Right lobe of liver (tissue), 6 donors: ENCODE results near the gene SGTA. TPM values are rescaled to one million over a fixed set of nuclear protein-coding genes. Genes with fewer than 3 reads are reported as not detected.

ENCODE experiments used
- ATAC-seq, 4 donors: fragments of 200-7000 bp; cut with Tn5 transposase; one replicate each; pipeline ENCODE4 v1.9.1; 2020; ENCODE audit warnings: mild to moderate bottlenecking in 4 of 4, moderate library complexity in 4 of 4
- DNase-seq, 3 donors: peaks; one replicate each; pipeline ENCODE4 v3.0.0-alpha.2; 2020
- H3K27ac ChIP-seq, 3 donors: fragments of 200-600 bp; one replicate each; pipeline ENCODE4 v1.8.0; 2022
- H3K27me3 ChIP-seq, 2 donors: fragments of 200-600 bp; one replicate each; pipeline ENCODE4 v1.8.0; 2022
- H3K36me3 ChIP-seq, 4 donors: fragments of 200-600 bp; sonication (generic) in 1 of 4; one replicate each; pipeline versions ENCODE4 v1.5.1 to v1.8.0; 2017 to 2022; ENCODE audit warnings: control low read depth in 1 of 4
- H3K4me1 ChIP-seq, 4 donors: fragments of 200-600 bp; sonication (generic) in 1 of 4; one replicate each; pipeline versions ENCODE4 v1.5.1 to v1.8.0; 2017 to 2022; ENCODE audit warnings: control low read depth in 1 of 4
- H3K4me3 ChIP-seq, 3 donors: fragments of 200-600 bp; one replicate each; pipeline ENCODE4 v1.8.0; 2022
- H3K9me3 ChIP-seq, 4 donors: fragments of 200-600 bp; sonication (generic) in 1 of 4; one replicate each; pipeline versions ENCODE4 v1.5.1 to v1.8.0; 2017 to 2022; ENCODE audit warnings: control low read depth in 1 of 4
- CTCF ChIP-seq, 4 donors: fragments of 200-600 bp in 3 of 4; fragments of 450-650 bp in 1 of 4; IDR thresholded peaks; one replicate each; pipeline versions ENCODE4 v1.5.1 to v1.8.0; 2016 to 2022; ENCODE audit warnings: antibody characterized with exemption in 4 of 4, mild to moderate bottlenecking in 2 of 4
- POLR2A ChIP-seq: fragments of 450-650 bp; IDR thresholded peaks from one replicate; pipeline ENCODE4 v1.6.1; 2017; ENCODE audit warnings: antibody characterized with exemption, mild to moderate bottlenecking
- WGBS: methylation state at CpG from one replicate; pipeline ENCODE4 v1.1.6; 2018; ENCODE audit warnings: low coverage, low lambda C conversion rate; ENCODE audit not compliant: insufficient coverage; ENCODE audit errors: missing lambda C conversion rate; 5-methylcytosine and 5-hydroxymethylcytosine counted together
- intact Hi-C, 2 donors: fragments of 100-400 bp; cut with DNase I; formaldehyde crosslinking; loops; one replicate each; pipeline versions ENCODE4 v1.11.2 to v1.14.1; 2022
- total RNA-seq, 6 experiments: library from RNA; depleted of rRNA in 2 of 6; stranded (reverse); fragments of >200 nt in 2 of 6; fragmentation: NEBNext Ultra II Directional in 3 of 6; extraction: Animal tissue kit (Norgen Biotek cat#: 25700) in 3 of 6; gene quantifications; one replicate each; pipeline versions ENCODE4 v1.1.0 to v1.2.4, GENCODE V29; 2016 to 2023
- donor health status: DM: no; HTN: yes; CAD: no.
- donor health status: DM: no; HTN: no; CAD: no.
- donor health status: DM: no; HTN: no; CAD: no.
- donor health status: DM: no; HTN: yes; CAD: no.
- donor health status: DM: no; HTN: yes; CAD: no.

The SGTA gene
- total RNA-seq, 6 experiments from 2014 or later, result 21.5 to 41.7 (median 23.7) TPM

- intact Hi-C loops, result no loop called here
- no peak for ATAC-seq
- H3K9me3 ChIP-seq, result no peaks in the 10 kb centered on the region
- H3K36me3 ChIP-seq, result peaks cover 0 to 18% (median 1%) of the 10 kb centered on the region in 4 donors
- WGBS, result 80% methylated on average over 1 of the region's 56 CpGs
- H3K4me1 ChIP-seq, result peaks cover 0 to 8% (median 3%) of the 10 kb centered on the region in 4 donors
- no peaks in the 10 kb centered on the region for H3K27me3 ChIP-seq
- TF ChIP-seq POLR2A (no peak), CTCF (IDR thresholded peaks at IDR 0.05) (no peak)
- no peak for DNase-seq
- no peak overlapping the region for H3K27ac ChIP-seq
- no peak overlapping the region for H3K4me3 ChIP-seq
Observed at GRCh38 chr19:2807379-2808128, 24.5 kb upstream of the SGTA start.

DNA sequence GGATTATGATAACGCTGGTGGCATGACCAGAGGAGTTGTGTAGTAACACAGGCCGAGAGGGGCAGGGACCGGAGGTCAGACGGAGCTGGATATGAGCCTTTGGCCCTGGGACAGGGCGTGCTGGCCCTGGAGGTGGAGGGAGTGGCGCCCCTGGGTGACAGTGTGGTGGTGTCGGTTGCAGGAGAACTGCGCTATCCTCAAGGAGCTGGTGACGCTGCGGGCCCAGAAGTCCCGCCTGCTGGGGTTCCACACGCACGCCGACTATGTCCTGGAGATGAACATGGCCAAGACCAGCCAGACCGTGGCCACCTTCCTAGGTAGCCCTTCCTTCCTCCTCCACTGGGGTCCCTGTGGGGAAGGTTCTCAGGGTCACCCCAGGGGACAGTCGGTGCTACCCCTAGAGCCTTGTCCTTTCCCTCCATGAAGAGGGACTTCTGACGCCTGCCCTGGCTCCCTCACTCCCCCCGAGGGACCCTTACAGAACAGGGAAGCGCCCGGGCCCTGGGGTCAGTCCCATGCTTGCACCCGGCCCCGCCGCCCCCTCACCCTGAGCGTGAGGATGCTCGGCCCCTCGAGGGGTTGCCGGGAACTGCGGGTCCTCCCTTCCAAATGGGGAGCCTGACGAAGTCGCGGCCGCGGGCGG is 23.8 kb upstream of the SGTA start:
- TF ChIP-seq POLR2A, result no peak
- no peak for TF ChIP-seq CTCF (IDR thresholded peaks at IDR 0.05)
- Histone ChIP-seq H3K27me3 (no peaks in the 10 kb centered on the region), H3K9me3 (no peaks in the 10 kb centered on the region), H3K4me3 (no peak overlapping the region), H3K27ac (no peak overlapping the region), H3K36me3 (peaks cover 0 to 18% (median 1%) of the 10 kb centered on the region in 4 donors), H3K4me1 (peaks cover 0 to 8% (median 3%) of the 10 kb centered on the region in 4 donors)
- ATAC-seq (no peak), DNase-seq (no peak)
- WGBS, result 40% methylated on average over 1 of the region's 34 CpGs
- intact Hi-C loops, result no loop called here

DNA sequence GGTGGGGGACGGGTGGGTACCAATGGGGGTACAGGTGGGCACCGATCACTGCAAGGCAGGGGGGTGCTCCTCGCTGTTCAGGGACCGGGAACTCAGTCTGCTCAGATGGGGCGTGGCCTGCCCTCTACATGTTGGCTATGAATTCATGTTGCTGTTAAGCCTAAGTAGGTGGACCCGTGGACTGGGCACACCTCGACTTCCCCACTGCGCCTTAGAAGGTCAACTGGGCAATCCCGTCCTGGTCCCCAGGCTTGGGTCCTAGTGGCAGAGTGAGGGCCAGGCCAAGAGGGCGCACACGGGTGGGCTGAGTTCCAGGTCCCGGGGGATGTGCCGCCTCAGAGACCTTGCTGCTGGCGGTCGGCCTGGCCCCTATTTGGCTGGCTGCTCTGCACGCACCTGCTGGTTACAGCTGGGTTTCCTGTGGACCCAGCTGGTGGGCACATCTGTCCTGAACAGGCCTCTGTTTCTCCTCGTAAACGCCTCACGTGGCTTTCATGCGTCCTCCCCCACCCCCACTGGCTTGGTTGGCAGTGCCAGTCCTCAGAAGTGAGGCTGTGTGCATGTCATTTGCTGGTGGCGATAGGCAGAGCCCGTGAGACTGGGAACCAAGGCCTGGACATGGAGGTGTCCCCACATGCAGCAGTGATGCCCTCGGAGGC is 23.0 kb upstream of the SGTA start:
- Histone ChIP-seq H3K4me1 (peaks cover 0 to 8% (median 3%) of the 10 kb centered on the region in 4 donors), H3K36me3 (peaks cover 0 to 19% (median 1%) of the 10 kb centered on the region in 4 donors), H3K27me3 (no peaks in the 10 kb centered on the region), H3K9me3 (no peaks in the 10 kb centered on the region), H3K27ac (no peak overlapping the region), H3K4me3 (no peak overlapping the region)
- 40% methylated on average over 1 of the region's 23 CpGs for WGBS
- TF ChIP-seq POLR2A (no peak), CTCF (IDR thresholded peaks at IDR 0.05) (no peak)
- ATAC-seq, result no peak
- DNase-seq, result no peak
- intact Hi-C loops, result no loop called here

- intact Hi-C loops, result no loop called here
- TF ChIP-seq CTCF (IDR thresholded peaks at IDR 0.05) (no peak), POLR2A (no peak)
Observed at GRCh38 chr19:2805261-2805900, 22.3 kb upstream of the SGTA start.

More at GRCh38 chr19:2805261-2805900, 22.3 kb upstream of the SGTA start:
- Histone ChIP-seq H3K27me3 (no peaks in the 10 kb centered on the region), H3K4me1 (peaks cover 0 to 1% (median 0%) of the 10 kb centered on the region in 4 donors), H3K9me3 (no peaks in the 10 kb centered on the region), H3K4me3 (no peak overlapping the region), H3K27ac (no peak overlapping the region), H3K36me3 (peaks cover 0 to 27% (median 1%) of the 10 kb centered on the region in 4 donors)
- no CpG with 5 or more reads among the region's 28 CpGs for WGBS
- no peak for DNase-seq
- no peak for ATAC-seq
